CD4-positive, alpha-beta T cell (primary cell): ENCODE data around the gene RHOBTB3. TPM values are rescaled to one million over a fixed set of nuclear protein-coding genes. Genes with fewer than 3 reads are reported as not detected.

Source experiments
- ATAC-seq: fragments of 200-7000 bp; cut with Tn5 transposase; one replicate; pipeline ENCODE4 v1.10.0; 2022; ENCODE audit warnings: mild to moderate bottlenecking; ENCODE audit not compliant: poor library complexity
- CTCF ChIA-PET: fragments of 350-600 bp; sonication (Branson Sonifier 250); formaldehyde crosslinking; loops from one replicate; lab custom pipeline; 2021; ENCODE audit warnings: antibody characterized with exemption, inconsistent platforms; lab: Charles Lee
- POLR2A ChIA-PET: fragments of 350-600 bp; sonication (Branson Sonifier 250); formaldehyde crosslinking; loops from one replicate; lab custom pipeline; 2021; ENCODE audit warnings: antibody characterized with exemption, inconsistent platforms; lab: Charles Lee
- DNase-seq, 14 experiments: peaks; one replicate each; pipeline ENCODE4 v3.0.0-alpha.2; 2013 to 2020; ENCODE audit warnings: mixed read lengths in 2 of 14
- H3K27ac ChIP-seq, 2 donors: one replicate each; pipeline versions ENCODE4 v1.5.1 to v1.7.0; 2013; ENCODE audit warnings: low read length in 2 of 2, low read depth in 1 of 2, mild to moderate bottlenecking in 1 of 2
- H3K27me3 ChIP-seq, 2 experiments: 1 replicate in 1 of 2; 2 replicates in 1 of 2; pipeline versions ENCODE4 v1.6.1 to v1.7.0; 2013; ENCODE audit warnings: low read length in 2 of 2, control low read depth in 1 of 2, mild to moderate bottlenecking in 1 of 2, moderate library complexity in 1 of 2; ENCODE audit not compliant: insufficient read depth in 2 of 2, control insufficient read depth in 1 of 2
- H3K36me3 ChIP-seq: one replicate; pipeline ENCODE4 v1.6.1; 2013; ENCODE audit warnings: low read length, control low read depth; ENCODE audit not compliant: insufficient read depth
- H3K4me1 ChIP-seq: one replicate; pipeline ENCODE4 v1.6.1; 2013; ENCODE audit warnings: low read length, control low read depth; ENCODE audit not compliant: insufficient read depth
- H3K4me3 ChIP-seq: one replicate; pipeline ENCODE4 v1.5.1; 2013; ENCODE audit warnings: mild to moderate bottlenecking, low read length, moderate library complexity
- H3K9me3 ChIP-seq, 2 experiments: 1 replicate in 1 of 2; 2 replicates in 1 of 2; pipeline versions ENCODE4 v1.6.1 to v1.7.0; 2013; ENCODE audit warnings: low read length in 2 of 2, mild to moderate bottlenecking in 2 of 2, control low read depth in 1 of 2, moderate library complexity in 1 of 2; ENCODE audit not compliant: control insufficient read depth in 1 of 2, insufficient read depth in 1 of 2
- H3K27ac Mint-ChIP-seq: one replicate; pipeline ENCODE4 v1.8.0; 2020; ENCODE audit warnings: mixed read lengths
- H3K27me3 Mint-ChIP-seq: one replicate; pipeline ENCODE4 v1.8.0; 2021; ENCODE audit warnings: mixed read lengths
- H3K36me3 Mint-ChIP-seq: one replicate; pipeline ENCODE4 v1.8.0; 2021; ENCODE audit warnings: low read depth, mixed read lengths
- H3K4me1 Mint-ChIP-seq: one replicate; pipeline ENCODE4 v1.8.0; 2021; ENCODE audit warnings: low read depth, mixed read lengths
- H3K4me3 Mint-ChIP-seq: one replicate; pipeline ENCODE4 v1.8.0; 2020; ENCODE audit warnings: mild to moderate bottlenecking, mixed read lengths
- H3K9me3 Mint-ChIP-seq: one replicate; pipeline ENCODE4 v1.8.0; 2020; ENCODE audit warnings: mixed read lengths
- CTCF ChIP-seq: fragments of 200-600 bp; IDR thresholded peaks from one replicate; pipeline ENCODE4 v1.8.0; 2022; ENCODE audit warnings: antibody characterized with exemption, mild to moderate bottlenecking
- intact Hi-C, 2 experiments: fragments of 100-400 bp; cut with DNase I in 1 of 2; cut with micrococcal nuclease in 1 of 2; formaldehyde crosslinking; loops; one replicate each; pipeline versions ENCODE4 v1.15.1 to v1.9.0; 2023 to 2025; cut with DNase I, micrococcal nuclease
- total RNA-seq, 174 experiments: library from RNA in 2 of 174; stranded (reverse) in 2 of 174; gene quantifications; one replicate each; pipeline ENCODE4 v1.2.3 and lab custom pipeline; 2021 to 2026

The RHOBTB3 gene
- total RNA-seq, 2 experiments from 2014 or later, result 3.8 to 4.3 TPM

GRCh38 chr5:95735406-95735805, 4.3 kb downstream of the RHOBTB3 start:
- TF ChIP-seq CTCF, result no peak
- Mint-ChIP-seq H3K4me1 (peaks cover 15% of the 10 kb centered on the region), H3K9me3 (no peaks in the 10 kb centered on the region), H3K27me3 (peaks cover 40% of the 10 kb centered on the region), H3K27ac (no peak overlapping the region), H3K36me3 (no peaks in the 10 kb centered on the region), H3K4me3 (no peak overlapping the region)
- Histone ChIP-seq H3K4me1 (peaks cover 13% of the 10 kb centered on the region), H3K9me3 (no peaks in the 10 kb centered on the region), H3K27me3 (peaks cover 9 to 24% of the 10 kb centered on the region in 2 experiments), H3K4me3 (no peak overlapping the region), H3K27ac (no peak overlapping the region), H3K36me3 (no peaks in the 10 kb centered on the region)
- CTCF ChIA-PET, result no interaction called here
- DNase-seq (no peak), ATAC-seq (no peak)
- intact Hi-C loops, result no loop called here
- POLR2A ChIA-PET, result no interaction called here

GRCh38 chr5:95738072-95738471, 6.9 kb downstream of the RHOBTB3 start:
- H3K9me3 Mint-ChIP-seq, result no peaks in the 10 kb centered on the region
- peaks cover 19% of the 10 kb centered on the region for H3K27me3 Mint-ChIP-seq
- H3K36me3 Mint-ChIP-seq, result no peaks in the 10 kb centered on the region
- Histone ChIP-seq H3K4me1 (no peaks in the 10 kb centered on the region), H3K9me3 (no peaks in the 10 kb centered on the region), H3K27ac (no peak overlapping the region), H3K4me3 (no peak overlapping the region), H3K27me3 (peaks cover 0 to 1% of the 10 kb centered on the region in 2 experiments), H3K36me3 (no peaks in the 10 kb centered on the region)
- no peaks in the 10 kb centered on the region for H3K4me1 Mint-ChIP-seq
- ATAC-seq (no peak), DNase-seq (no peak)
- no peak overlapping the region for H3K4me3 Mint-ChIP-seq
- H3K27ac Mint-ChIP-seq, result no peak overlapping the region
- intact Hi-C loops, result no loop called here
- CTCF ChIA-PET, result no interaction called here
- POLR2A ChIA-PET, result no interaction called here
- no peak for TF ChIP-seq CTCF

- CTCF ChIA-PET, result no interaction called here
- TF ChIP-seq CTCF, result no peak
- Histone ChIP-seq H3K27me3 (no peaks in the 10 kb centered on the region), H3K27ac (no peak overlapping the region), H3K36me3 (no peaks in the 10 kb centered on the region), H3K4me3 (no peak overlapping the region), H3K9me3 (no peaks in the 10 kb centered on the region), H3K4me1 (no peaks in the 10 kb centered on the region)
- Mint-ChIP-seq H3K4me1 (no peaks in the 10 kb centered on the region), H3K27me3 (peaks cover 13% of the 10 kb centered on the region), H3K4me3 (no peak overlapping the region), H3K36me3 (no peaks in the 10 kb centered on the region), H3K9me3 (no peaks in the 10 kb centered on the region), H3K27ac (no peak overlapping the region)
- no peak for DNase-seq
- intact Hi-C loops, result no loop called here
- ATAC-seq, result no peak
- POLR2A ChIA-PET, result no interaction called here
Observed at GRCh38 chr5:95738834-95739233, 7.7 kb downstream of the RHOBTB3 start.
